OCI-LY1 (cell line): ENCODE results near the gene RPL36.

Experiments used
- EZH2 ChIP-seq: fragments of 200-600 bp; sonication (generic), shearing (Covaris generic); IDR thresholded peaks from 2 replicates; pipeline ENCODE4 v1.8.0; 2017; ENCODE audit warnings: borderline replicate concordance, mixed run types, mild to moderate bottlenecking, antibody characterized with exemption, low read length, moderate library complexity, mixed read lengths
- TF ChIP-seq, protein P1 (sequence below): fragments of 200-600 bp; sonication (generic), shearing (Covaris generic); IDR thresholded peaks from 2 replicates; pipeline ENCODE4 v1.5.1; 2017; ENCODE audit warnings: mild to moderate bottlenecking, antibody characterized with exemption, low read length, moderate library complexity, mixed read lengths

DNA sequence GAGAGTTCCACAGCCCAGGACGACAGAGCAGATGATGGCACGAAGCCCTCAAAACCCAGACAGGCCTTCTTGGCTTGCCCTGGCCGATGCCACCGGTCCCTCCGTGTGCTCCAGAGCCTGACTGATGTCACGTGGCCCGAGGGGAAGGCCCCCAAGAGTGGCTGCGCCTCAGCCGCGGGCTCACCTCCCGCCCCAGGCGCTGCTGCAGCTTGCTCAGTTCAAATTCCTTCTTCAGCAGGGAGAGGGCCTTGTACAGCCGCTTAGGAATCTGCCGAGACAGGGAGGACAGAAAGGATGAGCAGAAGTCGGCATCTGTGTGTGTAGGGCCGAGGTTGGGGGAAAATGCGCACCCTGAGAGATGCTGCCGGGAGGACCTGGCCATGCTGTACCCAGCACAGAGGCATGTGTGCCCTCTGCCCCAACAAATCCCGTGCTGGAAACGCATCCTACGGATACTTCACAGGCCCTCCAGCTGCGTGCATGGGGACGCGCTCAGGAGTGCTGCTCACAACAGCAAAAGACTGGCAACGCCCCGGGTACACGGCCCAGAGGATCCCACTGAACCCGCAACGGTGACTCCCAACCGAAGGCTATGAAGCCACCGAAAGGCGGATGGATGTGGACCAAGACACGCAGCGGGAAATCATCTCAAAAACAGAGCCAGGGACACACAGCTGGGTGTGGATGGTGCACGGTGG is 16.9 kb downstream of the RPL36 start:
- TF ChIP-seq, protein P1, sequence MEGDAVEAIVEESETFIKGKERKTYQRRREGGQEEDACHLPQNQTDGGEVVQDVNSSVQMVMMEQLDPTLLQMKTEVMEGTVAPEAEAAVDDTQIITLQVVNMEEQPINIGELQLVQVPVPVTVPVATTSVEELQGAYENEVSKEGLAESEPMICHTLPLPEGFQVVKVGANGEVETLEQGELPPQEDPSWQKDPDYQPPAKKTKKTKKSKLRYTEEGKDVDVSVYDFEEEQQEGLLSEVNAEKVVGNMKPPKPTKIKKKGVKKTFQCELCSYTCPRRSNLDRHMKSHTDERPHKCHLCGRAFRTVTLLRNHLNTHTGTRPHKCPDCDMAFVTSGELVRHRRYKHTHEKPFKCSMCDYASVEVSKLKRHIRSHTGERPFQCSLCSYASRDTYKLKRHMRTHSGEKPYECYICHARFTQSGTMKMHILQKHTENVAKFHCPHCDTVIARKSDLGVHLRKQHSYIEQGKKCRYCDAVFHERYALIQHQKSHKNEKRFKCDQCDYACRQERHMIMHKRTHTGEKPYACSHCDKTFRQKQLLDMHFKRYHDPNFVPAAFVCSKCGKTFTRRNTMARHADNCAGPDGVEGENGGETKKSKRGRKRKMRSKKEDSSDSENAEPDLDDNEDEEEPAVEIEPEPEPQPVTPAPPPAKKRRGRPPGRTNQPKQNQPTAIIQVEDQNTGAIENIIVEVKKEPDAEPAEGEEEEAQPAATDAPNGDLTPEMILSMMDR = no peak
- TF ChIP-seq EZH2 = no peak
